Dendritic cell treated with granulocyte-macrophage colony-stimulating factor and Interleukin-4, amounts not matched to agents 40 ng/mL and 50 ng/mL, for 4 days (primary cell): ENCODE results near the gene FOXF1.

Source experiments
- H3K27ac Mint-ChIP-seq: one replicate; pipeline ENCODE4 v1.8.0; 2022; ENCODE audit warnings: mild to moderate bottlenecking, mixed read lengths
- H3K27me3 Mint-ChIP-seq: one replicate; pipeline ENCODE4 v1.8.0; 2022; ENCODE audit warnings: mild to moderate bottlenecking, mixed read lengths
- H3K36me3 Mint-ChIP-seq: one replicate; pipeline ENCODE4 v1.8.0; 2022; ENCODE audit warnings: low read depth, mixed read lengths
- H3K4me1 Mint-ChIP-seq: one replicate; pipeline ENCODE4 v1.8.0; 2022; ENCODE audit warnings: low read depth, mixed read lengths
- H3K4me3 Mint-ChIP-seq: one replicate; pipeline ENCODE4 v1.8.0; 2022; ENCODE audit warnings: mild to moderate bottlenecking, moderate library complexity, mixed read lengths
- H3K9me3 Mint-ChIP-seq: one replicate; pipeline ENCODE4 v1.8.0; 2022; ENCODE audit warnings: mixed read lengths
- intact Hi-C: fragments of 100-400 bp; cut with micrococcal nuclease; formaldehyde crosslinking; loops from one replicate; pipeline ENCODE4 v1.15.0; 2022

Gene FOXF1

DNA sequence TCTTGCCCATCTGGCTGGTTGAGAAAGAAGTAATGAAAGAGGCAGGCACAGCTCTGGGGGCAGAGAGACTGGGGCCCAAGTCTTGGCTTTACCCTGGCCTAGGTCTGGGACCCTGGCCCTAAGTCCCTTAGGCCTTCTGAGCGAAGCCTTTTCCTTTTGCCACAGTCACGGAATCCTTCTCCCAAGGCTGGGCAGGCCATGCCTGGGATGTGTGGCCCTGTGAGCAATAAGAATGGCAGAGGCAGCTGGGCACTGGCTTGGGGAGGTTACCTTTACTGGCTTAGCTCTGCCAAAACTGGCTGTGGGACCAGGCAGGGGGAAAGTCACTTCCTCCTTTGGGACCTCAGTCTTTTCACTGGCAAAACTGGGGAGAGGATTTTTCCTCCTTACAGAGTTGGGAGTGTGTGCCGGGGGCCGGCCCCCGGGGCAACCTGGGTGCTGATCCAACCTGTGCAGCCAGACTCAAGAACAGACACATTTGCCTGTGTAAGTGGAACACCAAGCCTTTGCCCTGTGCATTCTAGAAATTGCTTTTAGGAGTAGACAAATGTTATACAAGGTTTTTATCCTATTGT is 12.9 kb downstream of the FOXF1 start:
- H3K4me3 Mint-ChIP-seq: no peak overlapping the region
- H3K9me3 Mint-ChIP-seq: no peaks in the 10 kb centered on the region
- no peak overlapping the region for H3K27ac Mint-ChIP-seq
- intact Hi-C loops: no loop called here
- H3K36me3 Mint-ChIP-seq: peaks cover 1% of the 10 kb centered on the region
- peaks cover 39% of the 10 kb centered on the region for H3K27me3 Mint-ChIP-seq
- peaks cover 7% of the 10 kb centered on the region for H3K4me1 Mint-ChIP-seq

DNA sequence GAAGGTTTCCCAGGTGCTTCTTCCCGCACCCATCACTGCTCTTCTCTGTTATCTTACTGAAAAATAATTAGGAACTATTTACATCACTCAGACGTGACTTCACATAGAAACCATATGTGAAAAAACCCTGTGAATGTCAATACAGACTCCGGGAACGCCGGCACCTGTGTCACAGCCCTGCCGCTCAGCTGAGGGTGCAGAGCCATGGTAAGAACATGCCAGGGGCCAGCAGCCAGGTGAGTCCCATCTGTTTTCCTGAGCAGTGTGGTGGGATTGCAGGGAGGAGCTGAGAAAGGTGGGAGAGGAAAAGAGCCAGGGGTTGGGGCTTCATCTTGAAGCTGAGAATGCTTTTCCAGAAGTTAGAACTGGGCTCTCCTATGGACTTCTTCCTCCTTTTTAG is 13.7 kb downstream of the FOXF1 start:
- H3K27me3 Mint-ChIP-seq: peaks cover 31% of the 10 kb centered on the region
- no peak overlapping the region for H3K27ac Mint-ChIP-seq
- no peaks in the 10 kb centered on the region for H3K9me3 Mint-ChIP-seq
- H3K4me1 Mint-ChIP-seq: peaks cover 7% of the 10 kb centered on the region
- intact Hi-C loops: no loop called here
- peaks cover 9% of the 10 kb centered on the region for H3K36me3 Mint-ChIP-seq
- H3K4me3 Mint-ChIP-seq: no peak overlapping the region

DNA sequence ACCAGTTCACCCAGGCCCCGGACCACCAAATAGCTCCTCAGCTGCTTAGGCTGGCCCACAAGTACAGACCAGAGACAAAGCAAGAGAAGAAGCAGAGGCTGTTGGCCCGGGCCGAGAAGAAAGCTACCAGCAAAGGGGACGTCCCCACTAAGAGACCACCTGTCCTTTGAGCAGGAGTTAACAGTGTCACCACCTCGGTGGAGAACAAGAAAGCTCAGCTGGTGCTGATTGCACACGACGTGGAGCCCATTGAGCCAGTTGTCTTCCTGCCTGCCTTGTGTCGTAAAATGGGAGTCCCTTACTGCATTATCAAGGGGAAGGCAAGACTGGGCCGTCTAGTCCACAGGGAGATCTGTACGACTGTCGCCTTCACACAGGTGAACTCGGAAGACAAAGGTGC is 15.4 kb downstream of the FOXF1 start:
- intact Hi-C loops: no loop called here
- H3K27ac Mint-ChIP-seq: no peak overlapping the region
- H3K36me3 Mint-ChIP-seq: peaks cover 24% of the 10 kb centered on the region
- H3K4me1 Mint-ChIP-seq: no peaks in the 10 kb centered on the region
- no peaks in the 10 kb centered on the region for H3K9me3 Mint-ChIP-seq
- peaks cover 19% of the 10 kb centered on the region for H3K27me3 Mint-ChIP-seq
- H3K4me3 Mint-ChIP-seq: no peak overlapping the region

DNA sequence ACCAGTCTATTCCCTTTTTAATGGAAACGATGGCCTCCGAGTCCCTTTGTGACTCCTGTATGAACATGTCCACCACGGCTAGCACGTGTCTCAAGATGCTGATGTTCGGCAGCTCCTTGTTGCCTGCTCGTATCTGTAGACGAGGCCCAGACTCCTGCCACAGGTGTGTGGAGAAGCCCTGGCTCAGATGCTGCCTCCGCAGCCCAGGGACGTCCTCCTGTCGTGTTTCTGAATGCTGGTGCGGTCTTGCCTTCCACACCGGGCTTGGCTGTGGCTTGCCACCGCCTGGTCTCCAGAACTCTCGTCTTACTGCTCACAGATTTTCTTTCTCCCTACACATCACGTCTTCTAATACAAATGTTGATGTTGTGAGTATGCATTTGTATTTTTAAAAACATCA is 17.0 kb downstream of the FOXF1 start:
- H3K27me3 Mint-ChIP-seq: peaks cover 8% of the 10 kb centered on the region
- no peak overlapping the region for H3K27ac Mint-ChIP-seq
- H3K4me3 Mint-ChIP-seq: no peak overlapping the region
- intact Hi-C loops: no loop called here
- H3K36me3 Mint-ChIP-seq: peaks cover 40% of the 10 kb centered on the region
- H3K4me1 Mint-ChIP-seq: no peaks in the 10 kb centered on the region
- H3K9me3 Mint-ChIP-seq: no peaks in the 10 kb centered on the region

GRCh38 chr16:86528061-86528929 is 18.0 kb downstream of the FOXF1 start:
- H3K27me3 Mint-ChIP-seq: peaks cover 8% of the 10 kb centered on the region
- H3K36me3 Mint-ChIP-seq: peaks cover 47% of the 10 kb centered on the region
- intact Hi-C loops: no loop called here
- no peak overlapping the region for H3K27ac Mint-ChIP-seq
- H3K4me1 Mint-ChIP-seq: no peaks in the 10 kb centered on the region
- no peaks in the 10 kb centered on the region for H3K9me3 Mint-ChIP-seq
- no peak overlapping the region for H3K4me3 Mint-ChIP-seq

DNA sequence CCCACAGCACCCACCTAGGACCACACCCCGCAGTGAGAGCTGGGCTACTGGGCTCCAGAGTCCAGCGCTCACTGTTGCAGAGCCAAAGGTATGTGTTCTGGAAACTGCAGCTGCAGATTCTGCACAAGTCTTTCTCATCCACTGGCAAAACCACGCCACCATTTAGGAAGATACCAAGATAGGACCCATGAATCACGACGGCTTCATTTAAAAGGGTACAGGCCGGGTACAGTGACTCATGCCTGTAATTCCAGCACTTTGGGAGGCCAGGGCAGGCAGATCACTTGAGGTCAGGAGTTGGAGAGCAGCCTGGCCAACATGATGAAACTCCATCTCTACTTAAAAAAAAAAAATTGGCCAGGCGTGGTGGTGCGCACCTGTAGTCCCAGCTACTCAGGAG is 18.8 kb downstream of the FOXF1 start:
- no peak overlapping the region for H3K4me3 Mint-ChIP-seq
- H3K27ac Mint-ChIP-seq: no peak overlapping the region
- intact Hi-C loops: no loop called here
- no peaks in the 10 kb centered on the region for H3K4me1 Mint-ChIP-seq
- H3K27me3 Mint-ChIP-seq: peaks cover 3% of the 10 kb centered on the region
- H3K9me3 Mint-ChIP-seq: no peaks in the 10 kb centered on the region
- peaks cover 55% of the 10 kb centered on the region for H3K36me3 Mint-ChIP-seq

DNA sequence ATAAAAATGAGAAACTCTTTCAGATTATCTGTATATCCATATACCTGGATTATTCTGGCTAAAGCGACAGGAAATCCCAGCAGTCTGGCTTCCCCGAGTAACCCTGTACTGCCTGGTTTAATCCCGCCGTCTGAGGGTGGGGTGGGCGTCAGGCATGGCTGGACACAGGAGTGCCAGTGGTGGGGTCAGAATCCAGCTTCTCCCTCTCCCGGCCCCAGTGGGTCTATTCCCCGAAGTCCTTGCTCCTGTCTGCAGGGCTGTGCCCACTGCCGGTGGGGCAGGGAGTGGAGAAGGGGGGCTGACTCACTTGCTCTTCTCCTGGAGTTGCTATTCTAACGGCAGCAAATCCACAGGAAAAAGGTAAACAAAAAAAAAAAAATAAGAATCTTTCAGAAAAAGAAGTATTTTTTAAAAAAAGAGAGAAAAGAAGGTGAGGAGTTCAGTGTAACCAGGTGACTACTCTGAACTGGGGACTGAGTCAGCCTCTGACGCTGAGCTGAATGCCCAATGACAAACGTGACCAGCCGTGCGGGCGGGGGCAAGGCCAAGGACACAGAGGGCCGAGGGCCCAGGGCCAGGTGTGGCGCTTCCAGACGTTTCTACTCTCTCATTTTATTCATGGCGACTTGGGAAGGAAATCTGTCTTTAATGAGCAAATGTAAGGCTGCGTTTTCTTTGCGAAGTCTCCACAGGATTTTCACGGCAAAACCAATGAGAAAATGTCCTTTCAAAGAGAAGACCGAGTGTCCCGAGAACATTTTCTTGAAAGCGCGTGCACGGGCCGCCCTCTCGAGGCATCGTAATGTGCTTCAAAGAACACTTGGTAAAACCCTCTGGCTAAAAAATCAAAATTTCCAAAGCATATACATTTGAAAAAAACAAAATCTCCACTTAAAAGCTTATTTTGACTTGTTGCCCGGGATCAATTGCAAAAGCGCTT is 20.2 kb downstream of the FOXF1 start:
- H3K9me3 Mint-ChIP-seq: no peaks in the 10 kb centered on the region
- H3K27ac Mint-ChIP-seq: no peak overlapping the region
- intact Hi-C loops: no loop called here
- H3K4me1 Mint-ChIP-seq: no peaks in the 10 kb centered on the region
- peaks cover 63% of the 10 kb centered on the region for H3K36me3 Mint-ChIP-seq
- H3K4me3 Mint-ChIP-seq: no peak overlapping the region
- H3K27me3 Mint-ChIP-seq: no peaks in the 10 kb centered on the region

DNA sequence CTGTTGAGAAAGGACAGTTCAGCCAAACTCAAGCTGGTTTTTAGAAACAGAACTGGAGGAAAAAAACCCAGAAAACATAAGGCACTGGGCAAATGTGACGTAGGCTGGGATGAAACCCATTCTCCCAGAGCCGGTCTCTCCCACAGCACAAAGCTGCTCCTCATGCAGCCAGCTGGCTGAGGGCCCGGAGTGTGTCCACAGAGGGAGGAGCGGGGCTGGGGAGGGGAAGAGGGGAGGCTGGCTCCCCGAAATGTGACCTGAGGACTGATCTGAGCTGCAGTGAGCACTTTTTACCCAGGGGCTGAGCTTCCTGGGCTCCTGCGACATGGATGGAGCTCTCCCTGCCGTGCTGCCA is 20.8 kb downstream of the FOXF1 start:
- Mint-ChIP-seq H3K4me3 (no peak overlapping the region), H3K27me3 (no peaks in the 10 kb centered on the region), H3K27ac (no peak overlapping the region), H3K4me1 (no peaks in the 10 kb centered on the region), H3K9me3 (no peaks in the 10 kb centered on the region), H3K36me3 (peaks cover 69% of the 10 kb centered on the region)
- intact Hi-C loops: no loop called here

- Mint-ChIP-seq H3K27me3 (no peaks in the 10 kb centered on the region), H3K4me3 (no peak overlapping the region), H3K36me3 (peaks cover 76% of the 10 kb centered on the region), H3K27ac (no peak overlapping the region), H3K4me1 (no peaks in the 10 kb centered on the region), H3K9me3 (no peaks in the 10 kb centered on the region)
- intact Hi-C loops: no loop called here
These were observed 21.6 kb downstream of the FOXF1 start for GRCh38 chr16:86531641-86532525.

DNA sequence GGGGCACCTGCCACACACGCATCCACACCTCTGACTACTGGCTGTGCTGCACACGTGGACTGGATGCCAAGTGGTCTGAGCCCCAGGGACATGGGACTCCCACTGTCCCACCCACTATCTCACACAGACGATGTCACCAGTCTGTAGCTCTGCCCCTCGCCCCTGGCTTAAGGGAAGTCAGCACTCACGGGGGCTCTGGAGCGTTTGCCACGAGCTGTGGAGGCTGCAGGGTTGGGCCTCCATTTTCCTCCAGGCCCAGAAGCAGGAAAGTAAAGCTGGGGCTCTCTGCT is 22.1 kb downstream of the FOXF1 start:
- H3K9me3 Mint-ChIP-seq: no peaks in the 10 kb centered on the region
- no peak overlapping the region for H3K4me3 Mint-ChIP-seq
- H3K27me3 Mint-ChIP-seq: no peaks in the 10 kb centered on the region
- H3K27ac Mint-ChIP-seq: no peak overlapping the region
- H3K36me3 Mint-ChIP-seq: peaks cover 82% of the 10 kb centered on the region
- H3K4me1 Mint-ChIP-seq: no peaks in the 10 kb centered on the region
- intact Hi-C loops: no loop called here

DNA sequence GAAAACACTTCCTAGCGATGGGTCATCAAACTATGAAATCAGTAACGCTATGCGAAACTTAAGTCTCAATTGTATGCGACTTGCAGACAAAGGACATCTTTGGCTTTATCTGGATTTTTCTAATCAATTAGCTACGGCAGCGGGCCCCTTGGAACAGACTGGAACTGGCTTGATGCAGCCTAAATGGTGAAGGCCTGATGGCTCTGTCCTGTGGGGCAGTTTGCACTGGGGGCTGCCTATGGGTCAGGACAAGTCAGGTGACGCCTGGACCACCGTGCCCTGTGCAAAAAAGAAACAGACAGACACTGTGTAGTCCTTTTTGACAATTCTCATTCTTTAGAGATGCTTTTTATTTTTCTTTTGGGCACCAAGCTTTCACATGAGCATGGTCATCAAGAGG is 22.7 kb downstream of the FOXF1 start:
- no peaks in the 10 kb centered on the region for H3K27me3 Mint-ChIP-seq
- H3K4me1 Mint-ChIP-seq: no peaks in the 10 kb centered on the region
- H3K4me3 Mint-ChIP-seq: no peak overlapping the region
- H3K27ac Mint-ChIP-seq: no peak overlapping the region
- intact Hi-C loops: no loop called here
- H3K9me3 Mint-ChIP-seq: no peaks in the 10 kb centered on the region
- H3K36me3 Mint-ChIP-seq: peaks cover 88% of the 10 kb centered on the region

DNA sequence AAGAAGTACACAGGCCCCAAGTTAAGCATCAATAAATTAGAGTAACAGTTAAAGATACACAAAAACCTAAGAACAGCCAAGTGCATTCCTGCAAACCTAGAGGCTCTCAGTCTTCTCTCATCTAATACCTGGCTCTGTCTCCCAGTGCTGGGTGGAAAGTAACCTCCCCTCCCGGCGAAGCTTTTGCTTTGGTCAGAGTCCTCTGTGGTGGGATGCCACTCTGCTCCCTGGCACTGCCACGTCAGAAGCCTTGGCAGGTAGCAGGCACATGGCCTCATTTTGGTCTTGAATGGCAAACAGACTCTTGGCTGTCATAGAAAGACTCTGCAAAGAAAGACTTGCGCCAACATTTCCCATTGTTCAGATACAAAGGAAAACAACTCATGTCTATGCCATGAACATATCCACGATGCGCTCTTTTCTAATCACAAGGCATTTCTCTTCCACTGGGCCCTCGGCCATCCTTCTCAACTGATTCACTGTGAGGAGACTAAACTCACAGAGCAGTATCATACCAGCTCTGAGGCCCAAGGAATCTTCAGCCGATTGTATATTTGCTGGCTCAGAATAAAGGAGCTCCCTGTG is 23.5 kb downstream of the FOXF1 start:
- Mint-ChIP-seq H3K36me3 (peaks cover 89% of the 10 kb centered on the region), H3K4me1 (no peaks in the 10 kb centered on the region), H3K27me3 (no peaks in the 10 kb centered on the region), H3K27ac (no peak overlapping the region), H3K4me3 (no peak overlapping the region), H3K9me3 (no peaks in the 10 kb centered on the region)
- intact Hi-C loops: no loop called here

- no peaks in the 10 kb centered on the region for H3K27me3 Mint-ChIP-seq
- intact Hi-C loops: no loop called here
- H3K36me3 Mint-ChIP-seq: peaks cover 90% of the 10 kb centered on the region
- H3K4me3 Mint-ChIP-seq: no peak overlapping the region
- no peaks in the 10 kb centered on the region for H3K4me1 Mint-ChIP-seq
- H3K9me3 Mint-ChIP-seq: no peaks in the 10 kb centered on the region
- H3K27ac Mint-ChIP-seq: no peak overlapping the region
These were observed 24.7 kb downstream of the FOXF1 start for GRCh38 chr16:86534779-86535615.
